ENCODE data around the gene ASCL4. TPM values are rescaled to one million over a fixed set of nuclear protein-coding genes. Genes with fewer than 3 reads are reported as not detected.

The ASCL4 gene
- total RNA-seq, 4 donors from 2014 or later, result not detected

GRCh38 chr12:107791465-107792089 is 17.1 kb downstream of the ASCL4 start:
- TF ChIP-seq POLR2A (IDR thresholded peaks at IDR 0.05), result no peak
- no peak for TF ChIP-seq CTCF (IDR thresholded peaks at IDR 0.05 in 4 of 5, conservative IDR thresholded peaks at IDR 0.05 in 1 of 5)
- H3K4me3 ChIP-seq, result no peak overlapping the region
- ATAC-seq (no peak), DNase-seq (no peak)
- in situ Hi-C loops (cut with MboI; ENCODE audit: low sequenced_read_pairs in 4 of 4), result no loop called here
- no peaks in the 10 kb centered on the region for H3K9me3 ChIP-seq
- peaks cover 0 to 2% (median 0%) of the 10 kb centered on the region in 3 donors for H3K27me3 ChIP-seq
- H3K4me1 ChIP-seq, result no peaks in the 10 kb centered on the region
- no peak overlapping the region for H3K27ac ChIP-seq
- no peaks in the 10 kb centered on the region for H3K36me3 ChIP-seq
- intact Hi-C loops (cut with DNase I; ENCODE audit: low total_unique reads), result no loop called here

- ATAC-seq (no peak), DNase-seq (no peak)
- no peak for TF ChIP-seq CTCF (IDR thresholded peaks at IDR 0.05 in 4 of 5, conservative IDR thresholded peaks at IDR 0.05 in 1 of 5)
- TF ChIP-seq POLR2A (IDR thresholded peaks at IDR 0.05), result no peak
- no peaks in the 10 kb centered on the region for H3K36me3 ChIP-seq
- in situ Hi-C loops (cut with MboI; ENCODE audit: low sequenced_read_pairs in 4 of 4), result no loop called here
- no peaks in the 10 kb centered on the region for H3K9me3 ChIP-seq
- intact Hi-C loops (cut with DNase I; ENCODE audit: low total_unique reads), result no loop called here
- no peak overlapping the region for H3K27ac ChIP-seq
- no peaks in the 10 kb centered on the region for H3K4me1 ChIP-seq
- peaks cover 0 to 2% (median 0%) of the 10 kb centered on the region in 3 donors for H3K27me3 ChIP-seq
- no peak overlapping the region for H3K4me3 ChIP-seq
Observed at GRCh38 chr12:107794451-107794850, 19.9 kb downstream of the ASCL4 start.

- DNase-seq, result no peak
- TF ChIP-seq CTCF (IDR thresholded peaks at IDR 0.05 in 4 of 5, conservative IDR thresholded peaks at IDR 0.05 in 1 of 5) (no peak), POLR2A (IDR thresholded peaks at IDR 0.05) (no peak)
- in situ Hi-C loops (cut with MboI; ENCODE audit: low sequenced_read_pairs in 4 of 4) (no loop called here), intact Hi-C loops (cut with DNase I; ENCODE audit: low total_unique reads) (no loop called here)
- Histone ChIP-seq H3K36me3 (no peaks in the 10 kb centered on the region), H3K9me3 (no peaks in the 10 kb centered on the region), H3K4me3 (no peak overlapping the region), H3K27ac (no peak overlapping the region), H3K27me3 (no peaks in the 10 kb centered on the region), H3K4me1 (no peaks in the 10 kb centered on the region)
- no peak for ATAC-seq
Observed at GRCh38 chr12:107798580-107798979, 24.1 kb downstream of the ASCL4 start.

GRCh38 chr12:107801150-107801549 is 26.6 kb downstream of the ASCL4 start:
- Histone ChIP-seq H3K9me3 (no peaks in the 10 kb centered on the region), H3K27me3 (no peaks in the 10 kb centered on the region), H3K4me3 (no peak overlapping the region), H3K36me3 (no peaks in the 10 kb centered on the region), H3K27ac (no peak overlapping the region), H3K4me1 (no peaks in the 10 kb centered on the region)
- TF ChIP-seq POLR2A (IDR thresholded peaks at IDR 0.05), result no peak
- no peak for TF ChIP-seq CTCF (IDR thresholded peaks at IDR 0.05 in 4 of 5, conservative IDR thresholded peaks at IDR 0.05 in 1 of 5)
- intact Hi-C loops (cut with DNase I; ENCODE audit: low total_unique reads) (no loop called here), in situ Hi-C loops (cut with MboI; ENCODE audit: low sequenced_read_pairs in 4 of 4) (no loop called here)
- ATAC-seq (no peak), DNase-seq (no peak)

- H3K4me3 ChIP-seq, result no peak overlapping the region
- intact Hi-C loops (cut with DNase I; ENCODE audit: low total_unique reads) (no loop called here), in situ Hi-C loops (cut with MboI; ENCODE audit: low sequenced_read_pairs in 4 of 4) (no loop called here)
- no peaks in the 10 kb centered on the region for H3K36me3 ChIP-seq
- no peak for DNase-seq
- H3K27ac ChIP-seq, result no peak overlapping the region
- H3K27me3 ChIP-seq, result no peaks in the 10 kb centered on the region
- H3K4me1 ChIP-seq, result no peaks in the 10 kb centered on the region
- TF ChIP-seq CTCF (IDR thresholded peaks at IDR 0.05 in 4 of 5, conservative IDR thresholded peaks at IDR 0.05 in 1 of 5), result no peak
- TF ChIP-seq POLR2A (IDR thresholded peaks at IDR 0.05), result no peak
- no peaks in the 10 kb centered on the region for H3K9me3 ChIP-seq
- no peak for ATAC-seq
Observed at GRCh38 chr12:107803092-107803491, 28.6 kb downstream of the ASCL4 start.
